Testis (tissue), 3 donors: ENCODE results near the gene SYDE2. TPM values are rescaled to one million over a fixed set of nuclear protein-coding genes. Genes with fewer than 3 reads are reported as not detected.
A peak's percentile ranks its signal among the peaks of the same experiment; 100 is the strongest.

Source experiments
- DNase-seq: peaks from one replicate; pipeline ENCODE4 v3.0.0-alpha.2; 2019
- H3K27ac ChIP-seq, 2 donors: fragments of 200-600 bp; sonication (generic); one replicate each; pipeline ENCODE4 v1.5.1; 2019
- H3K27me3 ChIP-seq: fragments of 200-600 bp; sonication (generic); one replicate; pipeline ENCODE4 v1.5.1; 2019
- H3K36me3 ChIP-seq: fragments of 200-600 bp; sonication (generic); one replicate; pipeline ENCODE4 v1.5.1; 2017; ENCODE audit warnings: low read depth; ENCODE audit errors: missing control alignments
- H3K4me1 ChIP-seq: fragments of 200-600 bp; sonication (generic); one replicate; pipeline ENCODE4 v1.5.1; 2019
- H3K4me3 ChIP-seq, 2 donors: fragments of 200-600 bp; sonication (generic); one replicate each; pipeline ENCODE4 v1.5.1; 2017 to 2019
- H3K9me3 ChIP-seq: fragments of 200-600 bp; sonication (generic); one replicate; pipeline ENCODE4 v1.5.1; 2017
- POLR2A ChIP-seq: fragments of 450-650 bp; IDR thresholded peaks from one replicate; pipeline ENCODE4 v1.6.1; 2017; ENCODE audit warnings: antibody characterized with exemption, mild to moderate bottlenecking, moderate library complexity
- WGBS, 2 donors: methylation state at CpG; one replicate each; pipeline ENCODE4 v1.1.5; 2018; 5-methylcytosine and 5-hydroxymethylcytosine counted together
- intact Hi-C: fragments of 100-400 bp; cut with DNase I; formaldehyde crosslinking; loops from one replicate; pipeline ENCODE4 v1.15.1; 2023; ENCODE audit warnings: low total_unique reads
- polyA plus RNA-seq: library from polyadenylated mRNA; stranded (reverse); fragments of 350-450 nt; fragmentation: Illumina TruSeq; extraction: RNeasy Lipid Tissue Mini Kit (QIAGEN cat#74804); gene quantifications from one replicate; pipeline ENCODE4 v1.2.3, GENCODE V29; 2014; ENCODE audit warnings: low read depth, low replicate concordance; ENCODE audit not compliant: insufficient read depth
- total RNA-seq, 2 donors: library from RNA; depleted of rRNA; stranded (reverse); fragments of >200 nt; gene quantifications; one replicate each; pipeline ENCODE4 v1.2.3, GENCODE V29; 2016
- TF ChIP-seq, protein P1 (sequence below), 3 experiments: fragments of 450-650 bp in 2 of 3; fragments of 200-600 bp in 1 of 3; sonication (generic) in 1 of 3; IDR thresholded peaks; one replicate each; pipeline ENCODE4 v1.5.1; 2016 to 2019; ENCODE audit warnings: antibody characterized with exemption in 3 of 3, mild to moderate bottlenecking in 2 of 3, moderate library complexity in 1 of 3

Gene SYDE2
- total and polyA plus RNA-seq, 3 donors from 2014 or later, result 3.7 to 10.2 (median 8.8) TPM

- Histone ChIP-seq H3K4me3 (no peak overlapping the region), H3K9me3 (no peaks in the 10 kb centered on the region), H3K27ac (no peak overlapping the region), H3K27me3 (no peaks in the 10 kb centered on the region), H3K4me1 (no peaks in the 10 kb centered on the region), H3K36me3 (no peaks in the 10 kb centered on the region)
- no peak for DNase-seq
- TF ChIP-seq, protein P1, sequence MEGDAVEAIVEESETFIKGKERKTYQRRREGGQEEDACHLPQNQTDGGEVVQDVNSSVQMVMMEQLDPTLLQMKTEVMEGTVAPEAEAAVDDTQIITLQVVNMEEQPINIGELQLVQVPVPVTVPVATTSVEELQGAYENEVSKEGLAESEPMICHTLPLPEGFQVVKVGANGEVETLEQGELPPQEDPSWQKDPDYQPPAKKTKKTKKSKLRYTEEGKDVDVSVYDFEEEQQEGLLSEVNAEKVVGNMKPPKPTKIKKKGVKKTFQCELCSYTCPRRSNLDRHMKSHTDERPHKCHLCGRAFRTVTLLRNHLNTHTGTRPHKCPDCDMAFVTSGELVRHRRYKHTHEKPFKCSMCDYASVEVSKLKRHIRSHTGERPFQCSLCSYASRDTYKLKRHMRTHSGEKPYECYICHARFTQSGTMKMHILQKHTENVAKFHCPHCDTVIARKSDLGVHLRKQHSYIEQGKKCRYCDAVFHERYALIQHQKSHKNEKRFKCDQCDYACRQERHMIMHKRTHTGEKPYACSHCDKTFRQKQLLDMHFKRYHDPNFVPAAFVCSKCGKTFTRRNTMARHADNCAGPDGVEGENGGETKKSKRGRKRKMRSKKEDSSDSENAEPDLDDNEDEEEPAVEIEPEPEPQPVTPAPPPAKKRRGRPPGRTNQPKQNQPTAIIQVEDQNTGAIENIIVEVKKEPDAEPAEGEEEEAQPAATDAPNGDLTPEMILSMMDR (IDR thresholded peaks at IDR 0.05), result no peak
- TF ChIP-seq POLR2A, result no peak
- WGBS, 2 donors, result 47 to 82% methylated on average over 2 of the region's 2 CpGs
- intact Hi-C loops, result no loop called here
Observed at GRCh38 chr1:85202864-85203255, 2.0 kb upstream of the SYDE2 start.

GRCh38 chr1:85202092-85202863, 1.5 kb upstream of the SYDE2 start:
- WGBS, 2 donors, result 14 to 15% methylated on average over 14 of the region's 14 CpGs
- no peaks in the 10 kb centered on the region for H3K4me1 ChIP-seq
- H3K36me3 ChIP-seq, result no peaks in the 10 kb centered on the region
- no peaks in the 10 kb centered on the region for H3K27me3 ChIP-seq
- no peak for TF ChIP-seq POLR2A
- TF ChIP-seq, protein P1 (IDR thresholded peaks at IDR 0.05), result no peak
- DNase-seq, result no peak
- H3K27ac ChIP-seq, result no peak overlapping the region
- intact Hi-C loops, result no loop called here
- H3K4me3 ChIP-seq, result peak overlapping the region; percentile 73 to 94
- H3K9me3 ChIP-seq, result no peaks in the 10 kb centered on the region

DNA sequence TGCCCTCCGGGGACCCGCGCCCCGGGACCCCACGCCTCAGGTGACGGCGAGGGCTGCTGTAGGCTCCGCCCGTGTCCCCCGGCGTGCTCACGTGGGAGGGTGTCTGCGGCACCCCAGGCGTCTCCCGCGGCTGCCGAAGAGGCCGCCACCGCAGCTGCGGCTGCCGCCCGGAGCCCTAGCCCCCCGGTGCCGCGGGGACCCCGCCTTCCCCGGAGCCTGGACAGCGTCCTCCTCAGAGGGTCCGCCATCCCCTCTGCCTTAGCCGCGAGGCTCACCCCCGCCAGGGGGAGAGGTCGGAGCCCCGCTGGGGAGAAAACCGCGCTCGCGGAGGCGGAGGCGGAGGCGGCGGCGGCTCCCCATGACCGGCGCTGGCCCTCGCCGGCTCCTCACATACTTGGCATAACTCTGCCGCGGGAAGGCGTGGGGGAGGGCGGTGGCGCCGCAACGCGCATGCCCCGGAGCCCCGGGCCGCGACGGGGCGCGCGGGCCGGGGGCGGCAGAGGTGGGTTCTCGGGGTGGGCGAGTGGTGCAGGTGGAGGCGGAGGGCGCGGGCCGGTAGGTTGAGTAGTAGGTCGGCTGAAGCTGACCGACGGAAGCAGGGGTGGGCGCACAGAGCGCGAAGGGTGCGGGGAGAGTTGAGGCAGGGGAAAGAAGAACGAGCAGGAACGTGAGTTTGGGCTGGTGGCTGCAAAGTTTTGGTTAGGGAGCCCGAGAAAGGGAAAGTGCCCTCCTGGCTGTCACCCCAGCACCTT, 700 bp upstream of the SYDE2 start:
- Histone ChIP-seq H3K27me3 (no peaks in the 10 kb centered on the region), H3K9me3 (no peaks in the 10 kb centered on the region), H3K27ac (peak overlapping the region; percentile 86 to 90), H3K36me3 (no peaks in the 10 kb centered on the region), H3K4me3 (peak overlapping the region; percentile 73 to 94), H3K4me1 (no peaks in the 10 kb centered on the region)
- TF ChIP-seq POLR2A, result no peak
- TF ChIP-seq, protein P1 (IDR thresholded peaks at IDR 0.05), result no peak
- peak; percentile 78 for DNase-seq
- WGBS, 2 donors, result 0% methylated on average over 10 to 68 of the region's 81 CpGs
- intact Hi-C loops, result no loop called here

- DNase-seq, result peak; percentile 43
- Histone ChIP-seq H3K4me3 (peak overlapping the region; percentile 73 to 94), H3K4me1 (no peaks in the 10 kb centered on the region), H3K9me3 (no peaks in the 10 kb centered on the region), H3K27me3 (no peaks in the 10 kb centered on the region), H3K27ac (peak overlapping the region; percentile 86 to 90), H3K36me3 (no peaks in the 10 kb centered on the region)
- WGBS, 2 donors, result 10 to 13% methylated on average over 25 to 26 of the region's 26 CpGs
- intact Hi-C loops, result no loop called here
- no peak for TF ChIP-seq POLR2A
- TF ChIP-seq, protein P1 (IDR thresholded peaks at IDR 0.05), result no peak
Observed at GRCh38 chr1:85199667-85200462, 951 bp downstream of the SYDE2 start.
